Stimulated activated CD4-positive, alpha-beta T cell treated with anti-CD3 and anti-CD28 coated beads, Interleukin-2, amount 100 ng/mL, for 48 hours (primary cell): ENCODE data around the gene STRADB.
"Not testable (repeated sequence)": the region's sequence is repeated elsewhere in the genome, so short reads cannot be mapped to it uniquely, and the experiment has no call there.

ENCODE experiments used
- DNase-seq, 2 donors: peaks; one replicate each; pipeline ENCODE4 v3.0.0-alpha.2; 2020

The STRADB gene

GRCh38 chr2:201430839-201431238, 20.7 kb upstream of the STRADB start:
- no peak for DNase-seq

- no peak for DNase-seq
Observed at GRCh38 chr2:201432038-201432620, 19.4 kb upstream of the STRADB start.

DNA sequence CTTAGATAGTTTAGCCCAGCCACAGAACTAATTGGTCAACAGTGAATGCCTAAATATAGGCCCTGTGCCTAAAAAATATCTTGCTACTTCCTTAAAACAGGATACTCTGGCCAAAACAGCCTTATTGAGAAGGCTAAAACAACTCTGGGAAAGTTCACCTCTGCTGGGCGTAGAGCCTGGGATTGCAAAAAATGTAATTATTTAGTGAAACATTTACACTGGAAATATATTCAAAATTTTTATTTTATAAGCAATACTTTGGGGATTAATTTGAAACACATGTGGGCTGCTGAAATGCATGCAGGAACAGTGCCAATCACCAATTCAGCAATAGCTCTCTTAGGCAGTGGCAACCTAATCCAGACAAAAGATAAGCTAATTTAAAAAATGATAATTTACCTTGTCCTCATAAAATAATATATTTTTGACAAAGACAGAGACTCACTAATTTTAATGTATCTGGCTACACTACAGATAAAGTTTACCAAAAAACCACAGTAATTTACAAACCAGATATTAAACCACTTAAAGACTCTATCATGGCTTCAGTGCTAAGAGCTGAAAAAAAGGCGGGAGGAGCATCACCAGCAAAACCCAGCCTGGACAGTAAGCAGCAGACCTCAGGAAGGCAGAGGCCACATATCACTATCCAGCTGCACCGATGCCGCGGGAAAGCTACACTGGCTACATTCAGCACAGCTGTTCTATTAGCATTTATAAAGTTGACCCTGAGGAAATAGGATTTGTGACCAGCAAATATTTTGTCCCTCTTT, 18.7 kb upstream of the STRADB start:
- no peak for DNase-seq

- DNase-seq, result no peak
Observed at GRCh38 chr2:201433394-201433995, 18.0 kb upstream of the STRADB start.

- no peak for DNase-seq
Observed at GRCh38 chr2:201436141-201436540, 15.4 kb upstream of the STRADB start.

- DNase-seq, result not testable (repeated sequence)
Observed at GRCh38 chr2:201439336-201439922, 12.1 kb upstream of the STRADB start.

- DNase-seq, result no peak
Observed at GRCh38 chr2:201440182-201440581, 11.4 kb upstream of the STRADB start.

GRCh38 chr2:201441409-201441808, 10.1 kb upstream of the STRADB start:
- no peak for DNase-seq

GRCh38 chr2:201444746-201445465, 6.6 kb upstream of the STRADB start:
- no peak for DNase-seq

DNA sequence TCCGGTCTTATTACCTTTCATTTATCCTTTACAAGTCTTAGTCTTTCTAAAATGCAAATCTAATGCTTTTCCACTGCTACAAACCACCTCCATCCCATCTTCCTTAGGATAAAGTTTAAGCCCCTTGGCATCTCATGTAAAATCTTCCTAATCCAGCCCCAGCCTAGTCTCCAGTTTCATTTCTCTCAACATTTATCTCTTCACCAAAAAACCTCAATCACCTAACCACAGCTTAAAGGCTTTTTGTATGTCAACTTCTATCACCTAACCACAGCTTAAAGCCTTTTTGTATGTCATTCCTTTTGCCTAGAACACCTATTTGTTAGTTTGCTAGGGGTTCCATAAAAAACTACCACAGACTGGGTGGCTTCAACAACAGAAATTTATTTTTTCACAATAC, 4.5 kb upstream of the STRADB start:
- DNase-seq, result no peak

- DNase-seq, result no peak
Observed at GRCh38 chr2:201448061-201448460, 3.5 kb upstream of the STRADB start.

- no peak for DNase-seq
Observed at GRCh38 chr2:201448701-201449100, 2.8 kb upstream of the STRADB start.

DNA sequence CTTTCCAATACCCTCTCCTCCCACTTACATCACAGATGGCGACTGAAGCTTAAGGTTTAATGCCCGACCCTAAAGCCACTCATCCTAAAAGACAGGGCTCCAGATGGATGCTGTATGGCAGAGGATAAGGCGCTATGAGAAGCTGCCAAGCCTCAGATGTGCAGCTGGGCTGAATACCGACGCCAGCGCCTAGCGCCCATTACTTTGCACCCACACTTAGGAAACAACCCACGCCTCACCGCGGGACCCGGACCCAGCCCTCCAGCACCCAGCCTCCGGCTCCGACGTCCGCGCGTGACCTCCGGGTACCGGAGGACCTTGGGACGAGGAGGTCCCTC, 617 bp upstream of the STRADB start:
- no peak for DNase-seq

DNA sequence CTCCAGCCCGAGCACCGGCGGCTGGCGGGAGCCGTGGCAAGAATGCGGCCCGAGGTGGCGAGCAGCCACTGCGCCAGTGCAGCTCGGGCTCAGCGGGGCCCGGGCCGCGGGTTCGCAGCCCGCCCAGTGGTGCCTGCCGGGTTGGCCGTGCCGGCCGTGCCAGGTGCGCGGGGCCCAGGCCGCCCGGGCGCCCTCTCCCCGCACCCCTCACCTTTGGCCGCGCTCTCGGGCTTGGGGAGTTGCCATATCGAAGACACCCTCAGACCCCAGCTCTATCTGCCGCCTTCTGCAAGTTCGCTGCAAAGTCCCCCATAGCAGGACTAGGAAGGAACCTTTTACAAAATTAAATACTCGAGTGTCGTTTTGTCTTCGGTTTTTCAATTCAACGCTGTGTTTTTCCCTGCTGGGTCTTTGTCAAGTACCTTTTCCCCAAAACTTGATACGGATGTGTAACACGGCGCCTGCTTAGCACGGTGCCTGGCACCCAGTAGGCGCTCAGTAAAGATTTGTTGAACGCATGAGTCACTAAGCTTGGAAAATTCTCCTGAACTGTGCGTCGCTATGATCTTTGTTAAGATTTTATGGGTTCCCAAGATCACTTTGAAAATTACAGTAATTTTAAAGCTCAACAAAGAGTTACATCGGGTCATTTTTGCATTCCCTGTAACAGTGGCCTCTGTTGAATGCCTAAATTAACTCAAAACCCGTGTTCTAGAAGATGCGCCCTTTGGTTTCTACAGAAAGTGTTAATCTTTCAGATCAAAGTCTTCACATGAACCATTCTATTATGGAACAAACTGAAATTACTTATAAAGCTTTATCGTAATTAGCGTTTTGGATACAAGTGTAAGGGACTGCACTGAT, 750 bp downstream of the STRADB start:
- no peak for DNase-seq

- DNase-seq, result no peak
Observed at GRCh38 chr2:201452922-201453643, 1.5 kb downstream of the STRADB start.

- no peak for DNase-seq
Observed at GRCh38 chr2:201458381-201458780, 6.8 kb downstream of the STRADB start.

GRCh38 chr2:201460532-201460931, 9.0 kb downstream of the STRADB start:
- no peak for DNase-seq

DNA sequence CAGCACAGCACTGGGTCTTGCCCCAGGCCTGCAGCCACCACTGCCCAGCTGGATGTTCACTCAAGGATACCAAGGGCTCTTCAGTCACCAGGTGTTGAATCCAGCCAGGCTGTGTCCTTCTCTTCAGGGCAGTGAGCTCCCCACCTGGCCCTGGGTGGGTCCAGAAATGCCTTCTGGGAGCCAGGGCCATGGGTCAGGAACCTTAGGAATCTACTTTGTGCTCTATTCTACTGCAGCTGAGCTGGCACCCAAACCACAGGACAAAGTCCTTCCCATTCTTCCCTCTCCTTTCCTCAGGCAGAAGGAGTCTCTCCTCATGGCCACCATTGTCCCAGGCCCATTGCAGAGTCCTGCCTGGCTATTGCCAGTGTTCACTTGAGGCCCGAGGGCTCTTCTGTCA, 13.0 kb downstream of the STRADB start:
- no peak for DNase-seq

GRCh38 chr2:201465524-201465971, 14.0 kb downstream of the STRADB start:
- DNase-seq, result no peak

- DNase-seq, result no peak
Observed at GRCh38 chr2:201466050-201466675, 14.6 kb downstream of the STRADB start.

GRCh38 chr2:201467666-201468065, 16.1 kb downstream of the STRADB start:
- no peak for DNase-seq
